Measurements from ENCODE around the gene SND1. TPM values are rescaled to one million over a fixed set of nuclear protein-coding genes. Genes with fewer than 3 reads are reported as not detected.

Gene SND1
- total RNA-seq, 2 experiments from 2014 or later: 169 to 174 TPM

GRCh38 chr7:127979113-127979727 lies 327.2 kb downstream of the SND1 start:
- no peak overlapping the region for H3K27ac Mint-ChIP-seq
- H3K36me3 Mint-ChIP-seq (ENCODE audit: low read depth): peaks cover 49% of the 10 kb centered on the region
- H3K4me3 Mint-ChIP-seq: no peak overlapping the region
- H3K27me3 Mint-ChIP-seq (ENCODE audit: low read depth): no peaks in the 10 kb centered on the region
- POLR2A ChIA-PET: no interaction called here
- H3K9me3 Mint-ChIP-seq (ENCODE audit: insufficient read depth): peaks cover 13% of the 10 kb centered on the region
- no peak for ATAC-seq
- DNase-seq: no peak
- H3K4me1 Mint-ChIP-seq (ENCODE audit: low read depth): peaks cover 20% of the 10 kb centered on the region
- CTCF ChIA-PET: no interaction called here

DNA sequence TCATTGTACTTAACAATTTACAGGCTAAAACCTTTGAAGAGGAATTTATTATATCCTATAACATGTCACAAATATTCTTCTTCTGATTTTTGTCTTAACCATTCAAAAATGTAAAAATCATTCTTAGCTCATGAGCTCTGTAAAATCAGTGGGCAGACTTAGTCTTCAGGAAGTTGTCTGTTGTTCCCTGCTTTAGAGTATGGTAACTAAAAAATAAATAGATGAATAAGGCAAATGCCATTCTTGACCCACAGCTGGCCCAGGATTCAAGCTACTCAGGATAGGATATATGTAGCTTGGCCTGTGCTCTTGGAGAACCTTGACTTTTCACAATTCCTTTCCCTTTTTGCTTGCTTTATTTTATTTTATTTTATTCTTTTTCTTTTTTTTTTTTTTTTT lies 327.7 kb downstream of the SND1 start:
- Mint-ChIP-seq H3K4me1 (ENCODE audit: low read depth) (peaks cover 20% of the 10 kb centered on the region), H3K4me3 (no peak overlapping the region), H3K27me3 (ENCODE audit: low read depth) (no peaks in the 10 kb centered on the region), H3K27ac (no peak overlapping the region), H3K36me3 (ENCODE audit: low read depth) (peaks cover 49% of the 10 kb centered on the region), H3K9me3 (ENCODE audit: insufficient read depth) (peaks cover 13% of the 10 kb centered on the region)
- POLR2A ChIA-PET: no interaction called here
- ATAC-seq (no peak), DNase-seq (no peak)
- CTCF ChIA-PET: interaction anchor here (1.7 kb wide), 1 partner anchor 25 kb away, joined by 4 read pairs; no protein-coding TSS in a partner anchor

DNA sequence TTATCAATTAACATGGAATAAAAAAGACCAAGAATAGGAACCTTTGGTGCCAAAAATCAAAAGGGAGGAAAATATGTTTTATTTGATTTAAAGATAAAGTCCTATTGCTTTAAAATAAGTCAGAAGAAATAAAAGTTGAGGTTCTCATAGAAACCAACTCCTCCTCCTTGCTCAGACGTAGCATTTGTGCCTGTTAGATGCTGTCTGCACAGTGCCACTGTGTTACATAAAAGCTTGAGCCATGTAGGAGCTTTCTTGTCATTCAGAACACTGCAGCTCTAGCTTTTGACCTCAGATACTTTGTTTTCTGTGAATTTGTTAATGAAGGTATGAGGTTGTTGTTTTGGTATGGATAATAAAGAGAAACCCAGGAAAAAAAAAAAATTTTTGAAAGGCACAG lies 328.9 kb downstream of the SND1 start:
- ChIA-PET POLR2A (no interaction called here), CTCF (interaction anchor here (1.7 to 2.5 kb wide), 2 partner anchors 24 to 229 kb away, joined by 4 to 8 read pairs; no protein-coding TSS in a partner anchor)
- no peaks in the 10 kb centered on the region for H3K27me3 Mint-ChIP-seq (ENCODE audit: low read depth)
- DNase-seq: no peak
- no peak overlapping the region for H3K27ac Mint-ChIP-seq
- peaks cover 41% of the 10 kb centered on the region for H3K36me3 Mint-ChIP-seq (ENCODE audit: low read depth)
- H3K4me1 Mint-ChIP-seq (ENCODE audit: low read depth): peaks cover 16% of the 10 kb centered on the region
- ATAC-seq: no peak
- peaks cover 13% of the 10 kb centered on the region for H3K9me3 Mint-ChIP-seq (ENCODE audit: insufficient read depth)
- H3K4me3 Mint-ChIP-seq: no peak overlapping the region

DNA sequence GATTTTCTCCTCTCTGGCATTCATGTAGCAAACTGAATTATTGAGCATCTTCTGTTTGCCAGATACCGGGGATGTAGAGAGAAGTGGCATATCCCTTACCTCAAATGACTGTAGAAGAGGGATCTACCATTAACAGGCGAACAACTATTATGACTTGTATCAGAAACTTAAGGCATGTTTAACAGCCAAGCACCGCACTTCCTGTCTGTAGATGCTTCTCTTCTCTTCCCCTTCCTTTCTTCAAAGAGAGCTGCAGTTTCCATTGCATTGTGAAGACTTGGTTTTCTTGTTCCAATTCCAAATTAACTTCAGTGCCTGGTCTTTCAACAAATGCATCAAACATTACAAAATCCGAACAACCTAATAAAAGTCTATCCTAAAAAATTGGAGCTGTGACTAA lies 330.0 kb downstream of the SND1 start:
- POLR2A ChIA-PET: interaction anchor here (0.6 kb wide), 1 partner anchor 268 kb away, joined by 3 read pairs; no protein-coding TSS in a partner anchor
- peaks cover 13% of the 10 kb centered on the region for H3K4me1 Mint-ChIP-seq (ENCODE audit: low read depth)
- H3K36me3 Mint-ChIP-seq (ENCODE audit: low read depth): peaks cover 30% of the 10 kb centered on the region
- CTCF ChIA-PET: interaction anchor here (1.1 to 2.5 kb wide), 2 partner anchors 152 to 228 kb away, joined by 4 to 8 read pairs; no protein-coding TSS in a partner anchor
- H3K9me3 Mint-ChIP-seq (ENCODE audit: insufficient read depth): peaks cover 13% of the 10 kb centered on the region
- DNase-seq: no peak
- no peaks in the 10 kb centered on the region for H3K27me3 Mint-ChIP-seq (ENCODE audit: low read depth)
- H3K4me3 Mint-ChIP-seq: no peak overlapping the region
- no peak overlapping the region for H3K27ac Mint-ChIP-seq
- no peak for ATAC-seq

DNA sequence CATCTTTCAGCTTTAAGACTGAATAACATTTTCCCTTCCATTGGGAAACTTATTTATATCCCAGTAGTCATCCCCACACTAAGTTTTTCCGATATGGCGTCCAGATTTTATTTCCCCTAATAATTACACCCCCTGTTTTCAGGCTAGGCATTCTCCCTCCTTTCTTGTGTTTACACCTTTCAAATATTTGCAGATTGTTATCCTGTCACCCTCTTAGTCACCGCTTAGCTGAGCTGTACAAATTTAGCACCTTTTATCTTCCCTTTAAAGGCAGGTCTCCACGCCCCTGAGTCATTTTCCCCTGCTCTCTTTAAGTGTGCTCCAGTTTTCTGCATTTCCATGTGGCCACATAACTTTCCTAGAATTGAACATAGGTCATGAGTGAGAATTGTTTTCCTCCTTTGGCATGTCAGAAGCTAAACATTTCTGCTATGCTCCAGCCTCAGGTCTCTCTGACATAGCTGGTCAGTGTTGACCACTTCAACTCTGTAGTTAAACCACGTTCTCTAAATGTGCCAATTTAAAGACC lies 331.9 kb downstream of the SND1 start:
- DNase-seq (no peak), ATAC-seq (no peak)

GRCh38 chr7:127986581-127987521 lies 334.9 kb downstream of the SND1 start:
- Mint-ChIP-seq H3K4me3 (no peak overlapping the region), H3K27ac (no peak overlapping the region), H3K27me3 (ENCODE audit: low read depth) (no peaks in the 10 kb centered on the region), H3K9me3 (ENCODE audit: insufficient read depth) (no peaks in the 10 kb centered on the region), H3K4me1 (ENCODE audit: low read depth) (peaks cover 8% of the 10 kb centered on the region), H3K36me3 (ENCODE audit: low read depth) (peaks cover 8% of the 10 kb centered on the region)
- CTCF ChIA-PET: no interaction called here
- no peak for ATAC-seq
- POLR2A ChIA-PET: no interaction called here
- DNase-seq: no peak

More for the DNA sequence above, 331.9 kb downstream of the SND1 start:
- Mint-ChIP-seq H3K27ac (no peak overlapping the region), H3K9me3 (ENCODE audit: insufficient read depth) (peaks cover 7% of the 10 kb centered on the region), H3K36me3 (ENCODE audit: low read depth) (peaks cover 13% of the 10 kb centered on the region), H3K4me1 (ENCODE audit: low read depth) (peaks cover 13% of the 10 kb centered on the region), H3K27me3 (ENCODE audit: low read depth) (no peaks in the 10 kb centered on the region), H3K4me3 (no peak overlapping the region)
- ChIA-PET CTCF (no interaction called here), POLR2A (no interaction called here)

DNA sequence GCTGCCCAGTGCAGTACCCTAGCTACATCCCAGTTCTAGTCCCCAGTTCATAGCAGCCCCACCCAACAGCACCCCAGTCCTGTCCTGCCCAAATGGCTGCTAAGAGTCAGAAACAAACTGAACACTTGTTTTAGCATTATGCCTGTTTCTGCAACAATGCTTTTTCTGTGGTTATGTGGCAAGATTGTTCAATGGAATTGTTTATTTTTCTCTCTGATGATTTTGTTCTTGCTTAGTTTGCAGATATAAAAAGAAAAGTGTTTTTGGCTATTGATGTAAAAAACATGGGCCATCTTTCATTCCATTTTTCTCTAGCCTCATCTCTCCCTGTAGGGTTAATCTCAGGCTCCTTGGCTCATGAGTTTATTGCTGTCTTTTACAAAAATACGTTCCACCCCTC lies 336.8 kb downstream of the SND1 start:
- POLR2A ChIA-PET: no interaction called here
- H3K27ac Mint-ChIP-seq: no peak overlapping the region
- ATAC-seq: no peak
- CTCF ChIA-PET: no interaction called here
- DNase-seq: no peak
- peaks cover 13% of the 10 kb centered on the region for H3K36me3 Mint-ChIP-seq (ENCODE audit: low read depth)
- no peak overlapping the region for H3K4me3 Mint-ChIP-seq
- peaks cover 3% of the 10 kb centered on the region for H3K4me1 Mint-ChIP-seq (ENCODE audit: low read depth)
- H3K27me3 Mint-ChIP-seq (ENCODE audit: low read depth): no peaks in the 10 kb centered on the region
- no peaks in the 10 kb centered on the region for H3K9me3 Mint-ChIP-seq (ENCODE audit: insufficient read depth)

DNA sequence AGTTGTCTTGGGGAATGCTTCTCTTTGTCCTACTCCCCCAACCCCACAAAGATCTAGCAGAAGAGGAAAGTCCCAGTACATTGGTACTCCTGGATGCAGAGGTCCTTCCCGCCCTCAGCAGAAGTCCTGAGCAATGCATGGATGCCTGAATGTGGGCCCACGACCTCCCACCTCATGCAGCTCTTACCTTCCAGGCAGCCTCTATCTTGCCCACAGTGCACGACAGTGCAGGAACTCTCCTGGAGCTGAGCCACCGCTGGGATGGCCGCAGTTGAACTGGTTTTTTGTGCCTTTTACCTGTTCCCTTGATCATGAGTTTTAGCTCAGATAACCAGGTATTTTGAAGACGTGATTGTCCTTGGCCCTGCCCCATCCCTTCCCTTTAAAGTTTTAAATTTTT lies 341.3 kb downstream of the SND1 start:
- POLR2A ChIA-PET: no interaction called here
- peaks cover 16% of the 10 kb centered on the region for H3K36me3 Mint-ChIP-seq (ENCODE audit: low read depth)
- H3K27ac Mint-ChIP-seq: no peak overlapping the region
- CTCF ChIA-PET: no interaction called here
- DNase-seq (no peak), ATAC-seq (no peak)
- H3K4me3 Mint-ChIP-seq: no peak overlapping the region
- H3K27me3 Mint-ChIP-seq (ENCODE audit: low read depth): no peaks in the 10 kb centered on the region
- H3K9me3 Mint-ChIP-seq (ENCODE audit: insufficient read depth): no peaks in the 10 kb centered on the region
- no peaks in the 10 kb centered on the region for H3K4me1 Mint-ChIP-seq (ENCODE audit: low read depth)

GRCh38 chr7:127993987-127994386 lies 342.0 kb downstream of the SND1 start:
- ChIA-PET CTCF (no interaction called here), POLR2A (no interaction called here)
- Mint-ChIP-seq H3K4me1 (ENCODE audit: low read depth) (no peaks in the 10 kb centered on the region), H3K36me3 (ENCODE audit: low read depth) (peaks cover 16% of the 10 kb centered on the region), H3K9me3 (ENCODE audit: insufficient read depth) (no peaks in the 10 kb centered on the region), H3K27ac (no peak overlapping the region), H3K27me3 (ENCODE audit: low read depth) (no peaks in the 10 kb centered on the region), H3K4me3 (no peak overlapping the region)
- ATAC-seq (no peak), DNase-seq (no peak)

DNA sequence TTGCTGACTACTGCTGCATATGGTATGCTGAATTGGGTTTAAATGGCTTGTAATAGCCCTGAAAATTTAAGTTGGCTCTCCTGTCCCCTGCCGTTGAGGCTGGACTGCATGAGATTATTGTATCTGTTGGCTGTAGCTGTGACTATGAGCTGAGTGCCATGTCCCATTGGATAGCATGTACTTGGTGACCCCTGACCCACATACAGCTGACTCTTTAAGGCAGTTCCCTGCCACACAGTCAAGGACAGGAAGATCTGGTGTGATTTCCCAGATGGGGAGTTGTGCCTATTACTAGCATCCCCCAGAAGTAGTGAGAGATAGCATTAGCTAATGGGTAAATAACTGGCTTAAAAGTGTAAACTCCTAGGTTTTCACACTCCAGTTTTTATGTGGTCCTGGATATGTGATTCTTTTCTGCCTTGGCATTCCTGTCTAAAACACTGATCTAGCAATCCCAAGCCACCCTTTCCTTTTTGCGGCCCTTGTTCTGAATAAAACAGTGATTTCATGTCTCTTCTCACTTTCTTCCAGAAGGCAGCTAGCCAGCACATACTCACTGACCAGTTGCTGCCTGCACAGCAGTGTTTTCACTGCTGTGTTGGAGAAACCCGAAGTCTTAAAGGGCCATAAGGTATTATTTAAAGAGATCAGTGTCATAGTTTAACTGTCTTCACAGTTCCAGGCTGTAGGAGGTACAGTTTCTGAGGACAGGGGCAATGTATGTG lies 343.3 kb downstream of the SND1 start:
- Mint-ChIP-seq H3K4me1 (ENCODE audit: low read depth) (no peaks in the 10 kb centered on the region), H3K36me3 (ENCODE audit: low read depth) (peaks cover 16% of the 10 kb centered on the region), H3K27ac (no peak overlapping the region), H3K9me3 (ENCODE audit: insufficient read depth) (no peaks in the 10 kb centered on the region), H3K4me3 (no peak overlapping the region), H3K27me3 (ENCODE audit: low read depth) (no peaks in the 10 kb centered on the region)
- CTCF ChIA-PET: interaction anchor here (0.6 to 1.5 kb wide), 2 partner anchors 116 to 140 kb away, joined by 3 to 4 read pairs; no protein-coding TSS in a partner anchor
- DNase-seq (no peak), ATAC-seq (no peak)
- POLR2A ChIA-PET: no interaction called here

GRCh38 chr7:127995881-127996215 lies 343.9 kb downstream of the SND1 start:
- DNase-seq: no peak
- no peaks in the 10 kb centered on the region for H3K9me3 Mint-ChIP-seq (ENCODE audit: insufficient read depth)
- H3K27me3 Mint-ChIP-seq (ENCODE audit: low read depth): no peaks in the 10 kb centered on the region
- H3K4me3 Mint-ChIP-seq: no peak overlapping the region
- no peaks in the 10 kb centered on the region for H3K4me1 Mint-ChIP-seq (ENCODE audit: low read depth)
- peaks cover 18% of the 10 kb centered on the region for H3K36me3 Mint-ChIP-seq (ENCODE audit: low read depth)
- POLR2A ChIA-PET: no interaction called here
- CTCF ChIA-PET: interaction anchor here (1.5 kb wide), 1 partner anchor 140 kb away, joined by 4 read pairs; no protein-coding TSS in a partner anchor
- no peak overlapping the region for H3K27ac Mint-ChIP-seq
- no peak for ATAC-seq

Measured in activated CD8-positive, alpha-beta T cell treated with anti-CD3 and anti-CD28 coated beads, Interleukin-2, amount 10 ng/mL, durations not matched to agents 7 days and 5 days (primary cell).